SK-N-SH treated with all-trans-retinoic acid at 6 μM for 48 hours (cell line): Measurements from ENCODE around the gene MAGEA3.

Experiments
- ATAC-seq: fragments of 200-7000 bp; cut with Tn5 transposase; 3 replicates; pipeline ENCODE4 v1.9.1; 2020; ENCODE audit warnings: mild to moderate bottlenecking, moderate library complexity
- ARNTL ChIP-seq: fragments of 450-650 bp; formaldehyde crosslinking; IDR thresholded peaks from 2 replicates; pipeline ENCODE4 v1.5.0; 2020; ENCODE audit warnings: low read depth, mild to moderate bottlenecking, moderate library complexity, borderline replicate concordance
- CREB5 ChIP-seq: fragments of 250-450 bp; sonication (Bioruptor Pico); IDR thresholded peaks from 2 replicates; pipeline ENCODE4 v1.5.1; 2020; ENCODE audit warnings: low read depth, mild to moderate bottlenecking, moderate library complexity
- CSDC2 ChIP-seq: fragments of 250-450 bp; sonication (Bioruptor Pico); IDR thresholded peaks from 2 replicates; pipeline ENCODE4 v1.5.0; 2020; ENCODE audit warnings: mild to moderate bottlenecking, moderate library complexity
- ESRRG ChIP-seq: fragments of 250-450 bp; sonication (Bioruptor Pico); IDR thresholded peaks from 2 replicates; pipeline ENCODE4 v1.6.1; 2021; ENCODE audit warnings: mild to moderate bottlenecking
- ISL1 ChIP-seq: fragments of 250-450 bp; sonication (Bioruptor Pico); IDR thresholded peaks from 2 replicates; pipeline ENCODE4 v2.1.2; 2022; ENCODE audit warnings: mild to moderate bottlenecking, moderate library complexity
- PATZ1 ChIP-seq: fragments of 250-450 bp; sonication (Bioruptor Pico); IDR thresholded peaks from 2 replicates; pipeline ENCODE4 v1.8.0; 2020; ENCODE audit warnings: mild to moderate bottlenecking, moderate library complexity, borderline replicate concordance
- POU6F1 ChIP-seq: fragments of 250-450 bp; sonication (Bioruptor Pico); IDR thresholded peaks from 2 replicates; pipeline ENCODE4 v1.8.0; 2021; ENCODE audit warnings: low read depth, mild to moderate bottlenecking, moderate library complexity, borderline replicate concordance
- PPARA ChIP-seq: fragments of 250-450 bp; sonication (Bioruptor Pico); IDR thresholded peaks from 2 replicates; pipeline ENCODE4 v1.5.0; 2020; ENCODE audit warnings: mild to moderate bottlenecking, borderline replicate concordance
- RARB ChIP-seq: fragments of 250-450 bp; sonication (Bioruptor Pico); IDR thresholded peaks from 2 replicates; pipeline ENCODE4 v1.8.0; 2021; ENCODE audit warnings: mild to moderate bottlenecking, moderate library complexity
- TCF4 ChIP-seq: fragments of 250-450 bp; sonication (Bioruptor Pico); IDR thresholded peaks from 2 replicates; pipeline ENCODE4 v1.8.0; 2021; ENCODE audit warnings: mild to moderate bottlenecking, moderate library complexity, borderline replicate concordance
- TSHZ2 ChIP-seq: fragments of 250-450 bp; sonication (Bioruptor Pico); IDR thresholded peaks from 2 replicates; pipeline ENCODE4 v1.5.0; 2020; ENCODE audit warnings: mild to moderate bottlenecking, moderate library complexity
- ZFP3 ChIP-seq: fragments of 250-450 bp; sonication (Bioruptor Pico); IDR thresholded peaks from 2 replicates; pipeline ENCODE4 v1.5.0; 2020; ENCODE audit warnings: mild to moderate bottlenecking, moderate library complexity
- ZNF565 ChIP-seq: fragments of 450-650 bp; formaldehyde crosslinking; conservative IDR thresholded peaks from 2 replicates; pipeline ENCODE4 v1.5.0; 2020; ENCODE audit warnings: low read depth, mild to moderate bottlenecking, moderate library complexity
- ZNF70 ChIP-seq: fragments of 450-650 bp; formaldehyde crosslinking; IDR thresholded peaks from 2 replicates; pipeline ENCODE4 v1.5.0; 2020; ENCODE audit warnings: mild to moderate bottlenecking, moderate library complexity
- ZNF8 ChIP-seq: fragments of 450-650 bp; formaldehyde crosslinking; IDR thresholded peaks from 2 replicates; pipeline ENCODE4 v1.5.0; 2020; ENCODE audit warnings: mild to moderate bottlenecking, moderate library complexity

MAGEA3 gene

GRCh38 chrX:152738560-152738959, 40.0 kb downstream of the MAGEA3 start:
- ATAC-seq, result no peak
- TF ChIP-seq RARB (no peak), ZNF565 (CRISPR knock-in tag) (no peak), CSDC2 (CRISPR knock-in tag) (no peak), POU6F1 (CRISPR knock-in tag) (no peak), ZNF8 (CRISPR knock-in tag) (no peak), PPARA (CRISPR knock-in tag) (no peak), ZNF70 (CRISPR knock-in tag) (no peak), TCF4 (CRISPR knock-in tag) (no peak), PATZ1 (CRISPR knock-in tag) (no peak), ESRRG (no peak), ZFP3 (CRISPR knock-in tag) (no peak), CREB5 (CRISPR knock-in tag) (no peak), ISL1 (CRISPR knock-in tag) (no peak), ARNTL (CRISPR knock-in tag) (no peak), TSHZ2 (CRISPR knock-in tag) (no peak)
- TF ChIP-seq, all 23 proteins: peak for 0
